ENCODE data around the gene CDH4.

DNA sequence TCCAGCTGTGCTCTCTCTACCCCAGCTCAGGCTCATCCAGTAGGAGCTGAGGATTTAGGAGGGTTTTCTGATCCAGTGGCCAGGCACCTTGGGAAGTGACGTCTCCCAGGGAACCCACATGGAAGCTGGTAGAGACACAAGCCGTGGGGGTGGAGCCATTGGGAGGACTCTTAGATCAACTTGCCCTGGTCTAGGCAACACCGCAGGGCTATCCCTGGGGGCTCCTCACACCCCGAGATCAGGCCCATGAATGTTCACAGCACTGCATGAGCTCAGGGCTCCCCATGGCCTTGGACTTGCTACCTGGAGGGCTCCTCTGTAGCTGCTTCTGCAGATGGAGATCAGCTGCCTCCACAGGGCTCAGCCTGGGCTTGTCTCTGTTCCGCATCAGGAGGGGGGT, 112.1 kb downstream of the CDH4 start:
- TF ChIP-seq, protein P1, sequence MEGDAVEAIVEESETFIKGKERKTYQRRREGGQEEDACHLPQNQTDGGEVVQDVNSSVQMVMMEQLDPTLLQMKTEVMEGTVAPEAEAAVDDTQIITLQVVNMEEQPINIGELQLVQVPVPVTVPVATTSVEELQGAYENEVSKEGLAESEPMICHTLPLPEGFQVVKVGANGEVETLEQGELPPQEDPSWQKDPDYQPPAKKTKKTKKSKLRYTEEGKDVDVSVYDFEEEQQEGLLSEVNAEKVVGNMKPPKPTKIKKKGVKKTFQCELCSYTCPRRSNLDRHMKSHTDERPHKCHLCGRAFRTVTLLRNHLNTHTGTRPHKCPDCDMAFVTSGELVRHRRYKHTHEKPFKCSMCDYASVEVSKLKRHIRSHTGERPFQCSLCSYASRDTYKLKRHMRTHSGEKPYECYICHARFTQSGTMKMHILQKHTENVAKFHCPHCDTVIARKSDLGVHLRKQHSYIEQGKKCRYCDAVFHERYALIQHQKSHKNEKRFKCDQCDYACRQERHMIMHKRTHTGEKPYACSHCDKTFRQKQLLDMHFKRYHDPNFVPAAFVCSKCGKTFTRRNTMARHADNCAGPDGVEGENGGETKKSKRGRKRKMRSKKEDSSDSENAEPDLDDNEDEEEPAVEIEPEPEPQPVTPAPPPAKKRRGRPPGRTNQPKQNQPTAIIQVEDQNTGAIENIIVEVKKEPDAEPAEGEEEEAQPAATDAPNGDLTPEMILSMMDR (IDR thresholded peaks at IDR 0.05; ENCODE audit: insufficient read depth, low read length): no peak
- no peak for TF ChIP-seq POLR2AphosphoS5 (IDR thresholded peaks at IDR 0.05; ENCODE audit: low read depth)
- no peak for TF ChIP-seq GABPA (IDR thresholded peaks at IDR 0.05; ENCODE audit: low read depth)
- TF ChIP-seq, protein P2, sequence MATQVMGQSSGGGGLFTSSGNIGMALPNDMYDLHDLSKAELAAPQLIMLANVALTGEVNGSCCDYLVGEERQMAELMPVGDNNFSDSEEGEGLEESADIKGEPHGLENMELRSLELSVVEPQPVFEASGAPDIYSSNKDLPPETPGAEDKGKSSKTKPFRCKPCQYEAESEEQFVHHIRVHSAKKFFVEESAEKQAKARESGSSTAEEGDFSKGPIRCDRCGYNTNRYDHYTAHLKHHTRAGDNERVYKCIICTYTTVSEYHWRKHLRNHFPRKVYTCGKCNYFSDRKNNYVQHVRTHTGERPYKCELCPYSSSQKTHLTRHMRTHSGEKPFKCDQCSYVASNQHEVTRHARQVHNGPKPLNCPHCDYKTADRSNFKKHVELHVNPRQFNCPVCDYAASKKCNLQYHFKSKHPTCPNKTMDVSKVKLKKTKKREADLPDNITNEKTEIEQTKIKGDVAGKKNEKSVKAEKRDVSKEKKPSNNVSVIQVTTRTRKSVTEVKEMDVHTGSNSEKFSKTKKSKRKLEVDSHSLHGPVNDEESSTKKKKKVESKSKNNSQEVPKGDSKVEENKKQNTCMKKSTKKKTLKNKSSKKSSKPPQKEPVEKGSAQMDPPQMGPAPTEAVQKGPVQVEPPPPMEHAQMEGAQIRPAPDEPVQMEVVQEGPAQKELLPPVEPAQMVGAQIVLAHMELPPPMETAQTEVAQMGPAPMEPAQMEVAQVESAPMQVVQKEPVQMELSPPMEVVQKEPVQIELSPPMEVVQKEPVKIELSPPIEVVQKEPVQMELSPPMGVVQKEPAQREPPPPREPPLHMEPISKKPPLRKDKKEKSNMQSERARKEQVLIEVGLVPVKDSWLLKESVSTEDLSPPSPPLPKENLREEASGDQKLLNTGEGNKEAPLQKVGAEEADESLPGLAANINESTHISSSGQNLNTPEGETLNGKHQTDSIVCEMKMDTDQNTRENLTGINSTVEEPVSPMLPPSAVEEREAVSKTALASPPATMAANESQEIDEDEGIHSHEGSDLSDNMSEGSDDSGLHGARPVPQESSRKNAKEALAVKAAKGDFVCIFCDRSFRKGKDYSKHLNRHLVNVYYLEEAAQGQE (IDR thresholded peaks at IDR 0.05; ENCODE audit: insufficient replicate concordance, low read depth): no peak
